HEK293 (cell line): ENCODE data around the gene STRA8.
A peak's percentile ranks its signal among the peaks of the same experiment; 100 is the strongest.

Experiments
- CTCF ChIA-PET: fragments of 350-600 bp; formaldehyde crosslinking; extraction: SDS; loops from one replicate; lab custom pipeline; 2021; ENCODE audit warnings: antibody characterized with exemption; lab: Yijun Ruan, JAX
- POLR2A ChIA-PET: fragments of 300-600 bp; formaldehyde crosslinking; extraction: SDS; loops from one replicate; lab custom pipeline; 2020; ENCODE audit warnings: antibody characterized with exemption, inconsistent platforms; lab: Yijun Ruan, JAX
- H3K27ac ChIP-seq: fragments of 200-500 bp; sonication (Bioruptor generic); 2 replicates; pipeline ENCODE4 v1.5.1; 2014; ENCODE audit warnings: low read depth, low read length, control low read depth, inconsistent platforms; ENCODE audit errors: extremely low read depth
- H3K36me3 ChIP-seq, 2 experiments: fragments of 200-500 bp in 1 of 2; sonication (Bioruptor generic) in 1 of 2; 1 replicate in 1 of 2; 2 replicates in 1 of 2; pipeline ENCODE4 v1.5.1; 2014 to 2017; ENCODE audit warnings: inconsistent platforms in 2 of 2, low read length in 2 of 2; ENCODE audit not compliant: control insufficient read depth in 2 of 2, insufficient read depth in 1 of 2
- H3K4me1 ChIP-seq: fragments of 200-500 bp; sonication (Bioruptor generic); 2 replicates; pipeline ENCODE4 v1.5.1; 2014; ENCODE audit warnings: mild to moderate bottlenecking, low read length, inconsistent platforms; ENCODE audit not compliant: control insufficient read depth, insufficient read depth
- H3K4me3 ChIP-seq: 2 replicates; pipeline ENCODE4 v1.5.1; 2011; ENCODE audit warnings: low read depth, mild to moderate bottlenecking, control low read depth, low read length, moderate library complexity
- H3K9me3 ChIP-seq: fragments of 200-500 bp; sonication (Bioruptor generic); 2 replicates; pipeline ENCODE4 v1.5.1; 2014; ENCODE audit warnings: low read depth, low read length, inconsistent platforms; ENCODE audit not compliant: control insufficient read depth, insufficient read depth
- GLIS1 ChIP-seq: fragments of 450-650 bp; formaldehyde crosslinking; IDR thresholded peaks from 2 replicates; pipeline ENCODE4 v1.5.1; 2016; ENCODE audit warnings: missing biosample characterization, missing genetic modification characterization
- KLF10 ChIP-seq: fragments of 450-650 bp; IDR thresholded peaks from 2 replicates; pipeline ENCODE4 v1.5.1; 2018; ENCODE audit warnings: missing biosample characterization, mild to moderate bottlenecking, missing genetic modification characterization
- KLF8 ChIP-seq: fragments of 450-650 bp; formaldehyde crosslinking; IDR thresholded peaks from 2 replicates; pipeline ENCODE4 v1.5.1; 2016; ENCODE audit warnings: missing biosample characterization, missing genetic modification characterization
- KLF9 ChIP-seq: fragments of 450-650 bp; formaldehyde crosslinking; IDR thresholded peaks from 2 replicates; pipeline ENCODE4 v1.5.1; 2016; ENCODE audit warnings: missing biosample characterization, missing genetic modification characterization, low read depth
- OSR2 ChIP-seq: fragments of 450-650 bp; formaldehyde crosslinking; IDR thresholded peaks from 2 replicates; pipeline ENCODE4 v1.5.1; 2016; ENCODE audit warnings: missing biosample characterization, missing genetic modification characterization
- SP7 ChIP-seq: fragments of 450-650 bp; formaldehyde crosslinking; IDR thresholded peaks from 2 replicates; pipeline ENCODE4 v1.5.1; 2016; ENCODE audit warnings: missing biosample characterization, missing genetic modification characterization
- WT1 ChIP-seq: fragments of 450-650 bp; formaldehyde crosslinking; IDR thresholded peaks from 2 replicates; pipeline ENCODE4 v1.5.1; 2016; ENCODE audit warnings: missing biosample characterization, missing genetic modification characterization
- YY1 ChIP-seq: fragments of 450-650 bp; formaldehyde crosslinking; IDR thresholded peaks from 2 replicates; pipeline ENCODE4 v1.5.1; 2018; ENCODE audit warnings: missing biosample characterization, missing genetic modification characterization
- ZBTB17 ChIP-seq: fragments of 450-650 bp; formaldehyde crosslinking; IDR thresholded peaks from 2 replicates; pipeline ENCODE4 v1.5.1; 2016; ENCODE audit warnings: missing biosample characterization, missing genetic modification characterization
- ZBTB8A ChIP-seq: fragments of 450-650 bp; formaldehyde crosslinking; IDR thresholded peaks from 2 replicates; pipeline ENCODE4 v1.5.1; 2016; ENCODE audit warnings: missing biosample characterization, missing genetic modification characterization
- ZNF132 ChIP-seq: fragments of 450-650 bp; formaldehyde crosslinking; IDR thresholded peaks from 2 replicates; pipeline ENCODE4 v1.5.1; 2017; ENCODE audit warnings: missing biosample characterization, missing genetic modification characterization, borderline replicate concordance
- ZNF211 ChIP-seq: fragments of 450-650 bp; formaldehyde crosslinking; IDR thresholded peaks from 2 replicates; pipeline ENCODE4 v1.5.1; 2016; ENCODE audit warnings: low read depth, missing biosample characterization, missing genetic modification characterization
- ZNF24 ChIP-seq: fragments of 450-650 bp; formaldehyde crosslinking; IDR thresholded peaks from 2 replicates; pipeline ENCODE4 v1.5.1; 2016; ENCODE audit warnings: missing biosample characterization, missing genetic modification characterization
- ZNF292 ChIP-seq: fragments of 450-650 bp; formaldehyde crosslinking; IDR thresholded peaks from 2 replicates; pipeline ENCODE4 v1.5.1; 2016; ENCODE audit warnings: low read depth, missing biosample characterization, missing genetic modification characterization, borderline replicate concordance
- ZNF335 ChIP-seq: fragments of 450-650 bp; formaldehyde crosslinking; conservative IDR thresholded peaks from 2 replicates; pipeline ENCODE4 v1.5.1; 2016; ENCODE audit warnings: missing biosample characterization, missing genetic modification characterization
- ZNF366 ChIP-seq: fragments of 450-650 bp; formaldehyde crosslinking; conservative IDR thresholded peaks from 2 replicates; pipeline ENCODE4 v1.5.1; 2016; ENCODE audit warnings: missing biosample characterization, missing genetic modification characterization
- ZNF394 ChIP-seq: fragments of 450-650 bp; formaldehyde crosslinking; IDR thresholded peaks from 2 replicates; pipeline ENCODE4 v1.5.1; 2016; ENCODE audit warnings: missing biosample characterization, missing genetic modification characterization, mild to moderate bottlenecking, moderate library complexity, borderline replicate concordance
- ZNF501 ChIP-seq: fragments of 450-650 bp; formaldehyde crosslinking; IDR thresholded peaks from 2 replicates; pipeline ENCODE4 v1.5.1; 2016; ENCODE audit warnings: missing biosample characterization, missing genetic modification characterization
- ZNF561 ChIP-seq: fragments of 450-650 bp; IDR thresholded peaks from 2 replicates; pipeline ENCODE4 v1.5.1; 2018; ENCODE audit warnings: missing biosample characterization, missing genetic modification characterization, borderline replicate concordance
- ZNF600 ChIP-seq: fragments of 450-650 bp; formaldehyde crosslinking; IDR thresholded peaks from 2 replicates; pipeline ENCODE4 v1.5.1; 2016; ENCODE audit warnings: missing biosample characterization, missing genetic modification characterization
- ZNF629 ChIP-seq: fragments of 450-650 bp; formaldehyde crosslinking; IDR thresholded peaks from 2 replicates; pipeline ENCODE4 v1.5.1; 2017; ENCODE audit warnings: missing biosample characterization, missing genetic modification characterization
- TF ChIP-seq, protein P1 (sequence below): fragments of 450-650 bp; formaldehyde crosslinking; IDR thresholded peaks from 2 replicates; pipeline ENCODE4 v1.5.1; 2016; ENCODE audit warnings: missing biosample characterization, missing genetic modification characterization, borderline replicate concordance
- TF ChIP-seq, protein P2 (sequence below): fragments of 450-650 bp; formaldehyde crosslinking; IDR thresholded peaks from 2 replicates; pipeline ENCODE4 v1.5.1; 2017; ENCODE audit warnings: missing biosample characterization, missing genetic modification characterization
- TF ChIP-seq, protein P3 (sequence below): fragments of 450-650 bp; formaldehyde crosslinking; IDR thresholded peaks from 2 replicates; pipeline ENCODE4 v1.5.1; 2016; ENCODE audit warnings: missing biosample characterization, missing genetic modification characterization
- TF ChIP-seq, protein P4 (sequence below): fragments of 450-650 bp; formaldehyde crosslinking; IDR thresholded peaks from 2 replicates; pipeline ENCODE4 v1.5.1; 2016; ENCODE audit warnings: missing biosample characterization, missing genetic modification characterization
- TF ChIP-seq, protein P5 (sequence below): fragments of 450-650 bp; formaldehyde crosslinking; IDR thresholded peaks from 2 replicates; pipeline ENCODE4 v1.5.1; 2016; ENCODE audit warnings: missing biosample characterization, missing genetic modification characterization, low read depth

Gene STRA8

DNA sequence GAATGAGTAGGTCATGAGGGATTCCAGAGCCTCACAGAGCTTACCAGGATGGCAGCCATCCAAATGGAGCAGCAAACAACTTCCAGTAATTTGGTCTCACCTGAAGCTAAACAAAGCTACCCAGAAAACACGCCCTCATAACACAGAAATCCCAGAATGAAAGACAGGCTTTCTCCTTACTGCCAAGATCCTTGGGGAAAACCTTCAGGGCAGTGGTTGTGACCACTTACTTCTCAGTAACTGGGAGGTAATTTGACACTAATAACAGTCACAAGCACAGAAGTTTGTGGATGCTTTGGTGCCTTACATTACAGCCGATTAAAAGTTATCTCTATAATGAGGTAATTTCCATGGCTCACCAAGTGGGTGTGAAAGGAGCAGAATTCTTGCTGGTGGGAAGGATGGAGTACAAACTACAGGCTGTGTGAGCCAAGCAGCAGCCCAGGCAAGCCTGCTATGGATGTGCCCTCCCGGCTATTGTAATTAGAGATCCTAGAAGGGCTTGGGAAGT is 32.8 kb upstream of the STRA8 start:
- Histone ChIP-seq H3K4me1 (peaks cover 5% of the 10 kb centered on the region), H3K36me3 (peaks cover 0 to 72% of the 10 kb centered on the region in 2 experiments; a peak in 2 of 3 replicates), H3K9me3 (no peaks in the 10 kb centered on the region), H3K27ac (no peak overlapping the region), H3K4me3 (no peak overlapping the region)
- ChIA-PET CTCF (no interaction called here), POLR2A (interaction anchor here (1.1 to 1.2 kb wide), 2 partner anchors 10 to 30 kb away, joined by 3 to 4 read pairs; partner anchors contain the start of genes CYREN and WDR91)
- TF ChIP-seq ZNF211 (no peak), KLF8 (tag by site-specific recombination) (0 out of 2 replicates have a peak, but pooled peaks have one; percentile 31), GLIS1 (tag by site-specific recombination) (0 out of 2 replicates have a peak, but pooled peaks have one; percentile 39), ZBTB17 (tag by site-specific recombination) (peak; percentile 35; the same call in 1 of the 2 replicates), ZNF335 (0 out of 2 replicates have a peak, but pooled peaks have one; percentile 26), OSR2 (tag by site-specific recombination) (peak; percentile 77), KLF9 (tag by site-specific recombination) (peak; percentile 28; the same call in 1 of the 2 replicates), ZNF561 (tag by site-specific recombination) (0 out of 2 replicates have a peak, but pooled peaks have one; percentile 14), ZNF132 (no peak), ZNF501 (peak; percentile 65; the same call in 1 of the 2 replicates), ZNF292 (no peak), ZNF24 (tag by site-specific recombination) (peak; percentile 58; the same call in 1 of the 2 replicates), ZNF629 (tag by site-specific recombination) (peak; percentile 50; the same call in 1 of the 2 replicates), ZNF366 (tag by site-specific recombination) (peak; percentile 80), WT1 (tag by site-specific recombination) (peak; percentile 41; the same call in 1 of the 2 replicates), ZNF600 (tag by site-specific recombination) (peak; percentile 58), ZBTB8A (tag by site-specific recombination) (0 out of 2 replicates have a peak, but pooled peaks have one; percentile 9), ZNF394 (tag by site-specific recombination) (0 out of 2 replicates have a peak, but pooled peaks have one; percentile 43), KLF10 (tag by site-specific recombination) (peak; percentile 42; the same call in 1 of the 2 replicates), SP7 (tag by site-specific recombination) (peak; percentile 95), YY1 (tag by site-specific recombination) (no peak)
- TF ChIP-seq, protein P1, sequence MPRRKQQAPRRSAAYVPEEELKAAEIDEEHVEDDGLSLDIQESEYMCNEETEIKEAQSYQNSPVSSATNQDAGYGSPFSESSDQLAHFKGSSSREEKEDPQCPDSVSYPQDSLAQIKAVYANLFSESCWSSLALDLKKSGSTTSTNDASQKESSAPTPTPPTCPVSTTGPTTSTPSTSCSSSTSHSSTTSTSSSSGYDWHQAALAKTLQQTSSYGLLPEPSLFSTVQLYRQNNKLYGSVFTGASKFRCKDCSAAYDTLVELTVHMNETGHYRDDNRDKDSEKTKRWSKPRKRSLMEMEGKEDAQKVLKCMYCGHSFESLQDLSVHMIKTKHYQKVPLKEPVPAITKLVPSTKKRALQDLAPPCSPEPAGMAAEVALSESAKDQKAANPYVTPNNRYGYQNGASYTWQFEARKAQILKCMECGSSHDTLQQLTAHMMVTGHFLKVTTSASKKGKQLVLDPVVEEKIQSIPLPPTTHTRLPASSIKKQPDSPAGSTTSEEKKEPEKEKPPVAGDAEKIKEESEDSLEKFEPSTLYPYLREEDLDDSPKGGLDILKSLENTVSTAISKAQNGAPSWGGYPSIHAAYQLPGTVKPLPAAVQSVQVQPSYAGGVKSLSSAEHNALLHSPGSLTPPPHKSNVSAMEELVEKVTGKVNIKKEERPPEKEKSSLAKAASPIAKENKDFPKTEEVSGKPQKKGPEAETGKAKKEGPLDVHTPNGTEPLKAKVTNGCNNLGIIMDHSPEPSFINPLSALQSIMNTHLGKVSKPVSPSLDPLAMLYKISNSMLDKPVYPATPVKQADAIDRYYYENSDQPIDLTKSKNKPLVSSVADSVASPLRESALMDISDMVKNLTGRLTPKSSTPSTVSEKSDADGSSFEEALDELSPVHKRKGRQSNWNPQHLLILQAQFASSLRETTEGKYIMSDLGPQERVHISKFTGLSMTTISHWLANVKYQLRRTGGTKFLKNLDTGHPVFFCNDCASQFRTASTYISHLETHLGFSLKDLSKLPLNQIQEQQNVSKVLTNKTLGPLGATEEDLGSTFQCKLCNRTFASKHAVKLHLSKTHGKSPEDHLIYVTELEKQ (tag by site-specific recombination): 0 out of 2 replicates have a peak, but pooled peaks have one; percentile 35
- TF ChIP-seq, protein P2, sequence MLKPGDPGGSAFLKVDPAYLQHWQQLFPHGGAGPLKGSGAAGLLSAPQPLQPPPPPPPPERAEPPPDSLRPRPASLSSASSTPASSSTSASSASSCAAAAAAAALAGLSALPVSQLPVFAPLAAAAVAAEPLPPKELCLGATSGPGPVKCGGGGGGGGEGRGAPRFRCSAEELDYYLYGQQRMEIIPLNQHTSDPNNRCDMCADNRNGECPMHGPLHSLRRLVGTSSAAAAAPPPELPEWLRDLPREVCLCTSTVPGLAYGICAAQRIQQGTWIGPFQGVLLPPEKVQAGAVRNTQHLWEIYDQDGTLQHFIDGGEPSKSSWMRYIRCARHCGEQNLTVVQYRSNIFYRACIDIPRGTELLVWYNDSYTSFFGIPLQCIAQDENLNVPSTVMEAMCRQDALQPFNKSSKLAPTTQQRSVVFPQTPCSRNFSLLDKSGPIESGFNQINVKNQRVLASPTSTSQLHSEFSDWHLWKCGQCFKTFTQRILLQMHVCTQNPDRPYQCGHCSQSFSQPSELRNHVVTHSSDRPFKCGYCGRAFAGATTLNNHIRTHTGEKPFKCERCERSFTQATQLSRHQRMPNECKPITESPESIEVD (tag by site-specific recombination): peak; percentile 63
- TF ChIP-seq, protein P3, sequence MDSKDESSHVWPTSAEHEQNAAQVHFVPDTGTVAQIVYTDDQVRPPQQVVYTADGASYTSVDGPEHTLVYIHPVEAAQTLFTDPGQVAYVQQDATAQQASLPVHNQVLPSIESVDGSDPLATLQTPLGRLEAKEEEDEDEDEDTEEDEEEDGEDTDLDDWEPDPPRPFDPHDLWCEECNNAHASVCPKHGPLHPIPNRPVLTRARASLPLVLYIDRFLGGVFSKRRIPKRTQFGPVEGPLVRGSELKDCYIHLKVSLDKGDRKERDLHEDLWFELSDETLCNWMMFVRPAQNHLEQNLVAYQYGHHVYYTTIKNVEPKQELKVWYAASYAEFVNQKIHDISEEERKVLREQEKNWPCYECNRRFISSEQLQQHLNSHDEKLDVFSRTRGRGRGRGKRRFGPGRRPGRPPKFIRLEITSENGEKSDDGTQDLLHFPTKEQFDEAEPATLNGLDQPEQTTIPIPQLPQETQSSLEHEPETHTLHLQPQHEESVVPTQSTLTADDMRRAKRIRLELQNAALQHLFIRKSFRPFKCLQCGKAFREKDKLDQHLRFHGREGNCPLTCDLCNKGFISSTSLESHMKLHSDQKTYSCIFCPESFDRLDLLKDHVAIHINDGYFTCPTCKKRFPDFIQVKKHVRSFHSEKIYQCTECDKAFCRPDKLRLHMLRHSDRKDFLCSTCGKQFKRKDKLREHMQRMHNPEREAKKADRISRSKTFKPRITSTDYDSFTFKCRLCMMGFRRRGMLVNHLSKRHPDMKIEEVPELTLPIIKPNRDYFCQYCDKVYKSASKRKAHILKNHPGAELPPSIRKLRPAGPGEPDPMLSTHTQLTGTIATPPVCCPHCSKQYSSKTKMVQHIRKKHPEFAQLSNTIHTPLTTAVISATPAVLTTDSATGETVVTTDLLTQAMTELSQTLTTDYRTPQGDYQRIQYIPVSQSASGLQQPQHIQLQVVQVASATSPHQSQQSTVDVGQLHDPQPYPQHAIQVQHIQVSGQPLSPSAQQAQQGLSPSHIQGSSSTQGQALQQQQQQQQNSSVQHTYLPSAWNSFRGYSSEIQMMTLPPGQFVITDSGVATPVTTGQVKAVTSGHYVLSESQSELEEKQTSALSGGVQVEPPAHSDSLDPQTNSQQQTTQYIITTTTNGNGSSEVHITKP (tag by site-specific recombination): peak; percentile 82
- TF ChIP-seq, protein P4, sequence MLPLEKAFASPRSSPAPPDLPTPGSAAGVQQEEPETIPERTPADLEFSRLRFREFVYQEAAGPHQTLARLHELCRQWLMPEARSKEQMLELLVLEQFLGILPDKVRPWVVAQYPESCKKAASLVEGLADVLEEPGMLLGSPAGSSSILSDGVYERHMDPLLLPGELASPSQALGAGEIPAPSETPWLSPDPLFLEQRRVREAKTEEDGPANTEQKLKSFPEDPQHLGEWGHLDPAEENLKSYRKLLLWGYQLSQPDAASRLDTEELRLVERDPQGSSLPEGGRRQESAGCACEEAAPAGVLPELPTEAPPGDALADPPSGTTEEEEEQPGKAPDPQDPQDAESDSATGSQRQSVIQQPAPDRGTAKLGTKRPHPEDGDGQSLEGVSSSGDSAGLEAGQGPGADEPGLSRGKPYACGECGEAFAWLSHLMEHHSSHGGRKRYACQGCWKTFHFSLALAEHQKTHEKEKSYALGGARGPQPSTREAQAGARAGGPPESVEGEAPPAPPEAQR (tag by site-specific recombination): no peak
- TF ChIP-seq, protein P5, sequence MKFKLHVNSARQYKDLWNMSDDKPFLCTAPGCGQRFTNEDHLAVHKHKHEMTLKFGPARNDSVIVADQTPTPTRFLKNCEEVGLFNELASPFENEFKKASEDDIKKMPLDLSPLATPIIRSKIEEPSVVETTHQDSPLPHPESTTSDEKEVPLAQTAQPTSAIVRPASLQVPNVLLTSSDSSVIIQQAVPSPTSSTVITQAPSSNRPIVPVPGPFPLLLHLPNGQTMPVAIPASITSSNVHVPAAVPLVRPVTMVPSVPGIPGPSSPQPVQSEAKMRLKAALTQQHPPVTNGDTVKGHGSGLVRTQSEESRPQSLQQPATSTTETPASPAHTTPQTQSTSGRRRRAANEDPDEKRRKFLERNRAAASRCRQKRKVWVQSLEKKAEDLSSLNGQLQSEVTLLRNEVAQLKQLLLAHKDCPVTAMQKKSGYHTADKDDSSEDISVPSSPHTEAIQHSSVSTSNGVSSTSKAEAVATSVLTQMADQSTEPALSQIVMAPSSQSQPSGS (tag by site-specific recombination): 0 out of 2 replicates have a peak, but pooled peaks have one; percentile 10
